ENCODE data around the gene PRRT2. TPM values are rescaled to one million over a fixed set of nuclear protein-coding genes. Genes with fewer than 3 reads are reported as not detected.

Gene PRRT2
- polyA plus RNA-seq, 2 of the 4 experiments (the other 2 are of a cell fraction) = 0.25 to 0.44 TPM

- H3K4me3 ChIP-seq = no peak overlapping the region
- no peak for FAIRE-seq
- ChIA-PET CTCF (interaction anchor here (0.6 to 26.2 kb wide), 4 partner anchors 9 to 26 kb away, joined by 3 to 568 read pairs (median 4); partner anchors contain the start of genes MAZ, MVP, PAGR1 and PRRT2), POLR2A (no interaction called here)
- WGBS (ENCODE audit: missing lambda C conversion rate) = 91% methylated on average over 8 of the region's 8 CpGs
- DNase-seq (ENCODE audit: low read depth in 1 of 2, low spot score in 1 of 2) = no peak
- no peaks in the 10 kb centered on the region for H3K4me1 ChIP-seq
- H3K4me2 ChIP-seq = no peak overlapping the region
- no peak overlapping the region for H3K27ac ChIP-seq
- TF ChIP-seq PHF8 (IDR thresholded peaks at IDR 0.05; ENCODE audit: borderline replicate concordance, low read depth) = no peak
- no peak for TF ChIP-seq CBX2 (IDR thresholded peaks at IDR 0.05; ENCODE audit: borderline replicate concordance, low read depth)
- TF ChIP-seq, protein P1, sequence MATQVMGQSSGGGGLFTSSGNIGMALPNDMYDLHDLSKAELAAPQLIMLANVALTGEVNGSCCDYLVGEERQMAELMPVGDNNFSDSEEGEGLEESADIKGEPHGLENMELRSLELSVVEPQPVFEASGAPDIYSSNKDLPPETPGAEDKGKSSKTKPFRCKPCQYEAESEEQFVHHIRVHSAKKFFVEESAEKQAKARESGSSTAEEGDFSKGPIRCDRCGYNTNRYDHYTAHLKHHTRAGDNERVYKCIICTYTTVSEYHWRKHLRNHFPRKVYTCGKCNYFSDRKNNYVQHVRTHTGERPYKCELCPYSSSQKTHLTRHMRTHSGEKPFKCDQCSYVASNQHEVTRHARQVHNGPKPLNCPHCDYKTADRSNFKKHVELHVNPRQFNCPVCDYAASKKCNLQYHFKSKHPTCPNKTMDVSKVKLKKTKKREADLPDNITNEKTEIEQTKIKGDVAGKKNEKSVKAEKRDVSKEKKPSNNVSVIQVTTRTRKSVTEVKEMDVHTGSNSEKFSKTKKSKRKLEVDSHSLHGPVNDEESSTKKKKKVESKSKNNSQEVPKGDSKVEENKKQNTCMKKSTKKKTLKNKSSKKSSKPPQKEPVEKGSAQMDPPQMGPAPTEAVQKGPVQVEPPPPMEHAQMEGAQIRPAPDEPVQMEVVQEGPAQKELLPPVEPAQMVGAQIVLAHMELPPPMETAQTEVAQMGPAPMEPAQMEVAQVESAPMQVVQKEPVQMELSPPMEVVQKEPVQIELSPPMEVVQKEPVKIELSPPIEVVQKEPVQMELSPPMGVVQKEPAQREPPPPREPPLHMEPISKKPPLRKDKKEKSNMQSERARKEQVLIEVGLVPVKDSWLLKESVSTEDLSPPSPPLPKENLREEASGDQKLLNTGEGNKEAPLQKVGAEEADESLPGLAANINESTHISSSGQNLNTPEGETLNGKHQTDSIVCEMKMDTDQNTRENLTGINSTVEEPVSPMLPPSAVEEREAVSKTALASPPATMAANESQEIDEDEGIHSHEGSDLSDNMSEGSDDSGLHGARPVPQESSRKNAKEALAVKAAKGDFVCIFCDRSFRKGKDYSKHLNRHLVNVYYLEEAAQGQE (IDR thresholded peaks at IDR 0.05) = no peak
- no peak for TF ChIP-seq NR3C1 (IDR thresholded peaks at IDR 0.05)
- no peak for TF ChIP-seq KDM1A (IDR thresholded peaks at IDR 0.05; ENCODE audit: low read depth)
- H3K9me3 ChIP-seq = no peaks in the 10 kb centered on the region
- ATAC-seq = no peak
Measured at GRCh38 chr16:29843931-29844330, 31.9 kb downstream of the PRRT2 start.

- H3K4me1 ChIP-seq = no peaks in the 10 kb centered on the region
- ChIA-PET POLR2A (interaction anchor here (0.8 kb wide), 1 partner anchor 11 kb away, joined by 3 read pairs; no protein-coding TSS in a partner anchor), CTCF (interaction anchor here (1.1 to 26.2 kb wide), 3 partner anchors 26 to 178 kb away, joined by 3 to 568 read pairs (median 4); partner anchors contain the start of genes MAZ, MVP, PAGR1 and PRRT2)
- DNase-seq (ENCODE audit: low read depth in 1 of 2, low spot score in 1 of 2) (no peak), ATAC-seq (no peak), FAIRE-seq (no peak)
- H3K9me3 ChIP-seq = no peaks in the 10 kb centered on the region
- no peak overlapping the region for H3K4me2 ChIP-seq
- no peak for TF ChIP-seq SMC3 (IDR thresholded peaks at IDR 0.05)
- no peak for TF ChIP-seq SREBF2 (IDR thresholded peaks at IDR 0.05)
- no peak for TF ChIP-seq JUN (IDR thresholded peaks at IDR 0.05)
- TF ChIP-seq TP53 (CRISPR knock-in tag; IDR thresholded peaks at IDR 0.05) = no peak
- no peak for TF ChIP-seq KDM5A (IDR thresholded peaks at IDR 0.05)
- TF ChIP-seq MAZ (IDR thresholded peaks at IDR 0.05; ENCODE audit: borderline replicate concordance, low read depth, low read length) = no peak
- no peak for TF ChIP-seq RFX5 (IDR thresholded peaks at IDR 0.05)
- TF ChIP-seq, protein P2, sequence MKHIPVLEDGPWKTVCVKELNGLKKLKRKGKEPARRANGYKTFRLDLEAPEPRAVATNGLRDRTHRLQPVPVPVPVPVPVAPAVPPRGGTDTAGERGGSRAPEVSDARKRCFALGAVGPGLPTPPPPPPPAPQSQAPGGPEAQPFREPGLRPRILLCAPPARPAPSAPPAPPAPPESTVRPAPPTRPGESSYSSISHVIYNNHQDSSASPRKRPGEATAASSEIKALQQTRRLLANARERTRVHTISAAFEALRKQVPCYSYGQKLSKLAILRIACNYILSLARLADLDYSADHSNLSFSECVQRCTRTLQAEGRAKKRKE (CRISPR knock-in tag; IDR thresholded peaks at IDR 0.05; ENCODE audit: low read depth) = no peak
- TF ChIP-seq HDAC2 (IDR thresholded peaks at IDR 0.05) = no peak
- 88% methylated on average over 27 of the region's 28 CpGs for WGBS (ENCODE audit: missing lambda C conversion rate)
- H3K27ac ChIP-seq = no peak overlapping the region
- no peak overlapping the region for H3K4me3 ChIP-seq
Measured at GRCh38 chr16:29844575-29845331, 32.8 kb downstream of the PRRT2 start.

DNA sequence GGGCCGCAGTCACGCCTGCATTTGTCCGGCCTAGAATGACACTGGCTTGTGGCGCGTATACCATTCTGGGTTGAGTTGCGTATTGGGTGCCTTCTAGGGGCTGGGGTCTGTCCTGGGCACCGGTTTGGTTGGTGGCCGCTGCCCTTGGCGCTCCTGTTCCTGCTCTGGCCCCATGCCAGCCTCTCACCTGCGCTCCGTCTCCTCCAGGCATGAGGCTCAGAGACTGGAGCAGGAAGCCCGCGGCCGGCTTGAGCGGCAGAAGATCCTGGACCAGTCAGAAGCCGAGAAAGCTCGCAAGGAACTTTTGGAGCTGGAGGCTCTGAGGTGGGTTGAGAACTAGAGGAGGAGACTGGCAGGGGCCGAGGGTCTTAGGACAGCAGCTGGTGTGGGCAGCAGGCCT lies 33.7 kb downstream of the PRRT2 start:
- Histone ChIP-seq H3K9me3 (no peaks in the 10 kb centered on the region), H3K27ac (no peak overlapping the region), H3K4me3 (no peak overlapping the region), H3K4me1 (no peaks in the 10 kb centered on the region), H3K4me2 (no peak overlapping the region)
- DNase-seq (ENCODE audit: low read depth in 1 of 2, low spot score in 1 of 2) (no peak), FAIRE-seq (no peak), ATAC-seq (no peak)
- ChIA-PET CTCF (interaction anchor here (1.1 to 26.2 kb wide), 2 partner anchors 27 to 52 kb away, joined by 3 to 568 read pairs; partner anchors contain the start of genes MAZ, MVP, PAGR1 and PRRT2), POLR2A (interaction anchor here (0.8 kb wide), 1 partner anchor 10 kb away, joined by 3 read pairs; no protein-coding TSS in a partner anchor)
- 95% methylated on average over 18 of the region's 18 CpGs for WGBS (ENCODE audit: missing lambda C conversion rate)
- TF ChIP-seq HEYL (CRISPR knock-in tag; IDR thresholded peaks at IDR 0.05) (no peak), CHD2 (IDR thresholded peaks at IDR 0.05; ENCODE audit: low read length, partially characterized antibody) (no peak), EP300 (IDR thresholded peaks at IDR 0.05) (no peak), SMC3 (IDR thresholded peaks at IDR 0.05) (no peak), NFE2L2 (conservative IDR thresholded peaks at IDR 0.05; ENCODE audit: low read length) (no peak), NR3C1 (IDR thresholded peaks at IDR 0.05) (no peak)
- TF ChIP-seq, protein P3, sequence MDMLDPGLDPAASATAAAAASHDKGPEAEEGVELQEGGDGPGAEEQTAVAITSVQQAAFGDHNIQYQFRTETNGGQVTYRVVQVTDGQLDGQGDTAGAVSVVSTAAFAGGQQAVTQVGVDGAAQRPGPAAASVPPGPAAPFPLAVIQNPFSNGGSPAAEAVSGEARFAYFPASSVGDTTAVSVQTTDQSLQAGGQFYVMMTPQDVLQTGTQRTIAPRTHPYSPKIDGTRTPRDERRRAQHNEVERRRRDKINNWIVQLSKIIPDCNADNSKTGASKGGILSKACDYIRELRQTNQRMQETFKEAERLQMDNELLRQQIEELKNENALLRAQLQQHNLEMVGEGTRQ (IDR thresholded peaks at IDR 0.05) = no peak
- TF ChIP-seq, protein P4, sequence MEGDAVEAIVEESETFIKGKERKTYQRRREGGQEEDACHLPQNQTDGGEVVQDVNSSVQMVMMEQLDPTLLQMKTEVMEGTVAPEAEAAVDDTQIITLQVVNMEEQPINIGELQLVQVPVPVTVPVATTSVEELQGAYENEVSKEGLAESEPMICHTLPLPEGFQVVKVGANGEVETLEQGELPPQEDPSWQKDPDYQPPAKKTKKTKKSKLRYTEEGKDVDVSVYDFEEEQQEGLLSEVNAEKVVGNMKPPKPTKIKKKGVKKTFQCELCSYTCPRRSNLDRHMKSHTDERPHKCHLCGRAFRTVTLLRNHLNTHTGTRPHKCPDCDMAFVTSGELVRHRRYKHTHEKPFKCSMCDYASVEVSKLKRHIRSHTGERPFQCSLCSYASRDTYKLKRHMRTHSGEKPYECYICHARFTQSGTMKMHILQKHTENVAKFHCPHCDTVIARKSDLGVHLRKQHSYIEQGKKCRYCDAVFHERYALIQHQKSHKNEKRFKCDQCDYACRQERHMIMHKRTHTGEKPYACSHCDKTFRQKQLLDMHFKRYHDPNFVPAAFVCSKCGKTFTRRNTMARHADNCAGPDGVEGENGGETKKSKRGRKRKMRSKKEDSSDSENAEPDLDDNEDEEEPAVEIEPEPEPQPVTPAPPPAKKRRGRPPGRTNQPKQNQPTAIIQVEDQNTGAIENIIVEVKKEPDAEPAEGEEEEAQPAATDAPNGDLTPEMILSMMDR (IDR thresholded peaks at IDR 0.05) = no peak
- TF ChIP-seq, protein P1 (IDR thresholded peaks at IDR 0.05) = no peak
